ENCODE results near the gene FZD2. TPM values are rescaled to one million over a fixed set of nuclear protein-coding genes. Genes with fewer than 3 reads are reported as not detected.
A peak's percentile ranks its signal among the peaks of the same experiment; 100 is the strongest.

Gene FZD2
- total and polyA plus RNA-seq, 9 of the 15 experiments (the other 6 are each of a cell fraction or from before 2014, with no cell fraction given), result 0.03 to 4.5 (median 1.1) TPM; not detected in 1

DNA sequence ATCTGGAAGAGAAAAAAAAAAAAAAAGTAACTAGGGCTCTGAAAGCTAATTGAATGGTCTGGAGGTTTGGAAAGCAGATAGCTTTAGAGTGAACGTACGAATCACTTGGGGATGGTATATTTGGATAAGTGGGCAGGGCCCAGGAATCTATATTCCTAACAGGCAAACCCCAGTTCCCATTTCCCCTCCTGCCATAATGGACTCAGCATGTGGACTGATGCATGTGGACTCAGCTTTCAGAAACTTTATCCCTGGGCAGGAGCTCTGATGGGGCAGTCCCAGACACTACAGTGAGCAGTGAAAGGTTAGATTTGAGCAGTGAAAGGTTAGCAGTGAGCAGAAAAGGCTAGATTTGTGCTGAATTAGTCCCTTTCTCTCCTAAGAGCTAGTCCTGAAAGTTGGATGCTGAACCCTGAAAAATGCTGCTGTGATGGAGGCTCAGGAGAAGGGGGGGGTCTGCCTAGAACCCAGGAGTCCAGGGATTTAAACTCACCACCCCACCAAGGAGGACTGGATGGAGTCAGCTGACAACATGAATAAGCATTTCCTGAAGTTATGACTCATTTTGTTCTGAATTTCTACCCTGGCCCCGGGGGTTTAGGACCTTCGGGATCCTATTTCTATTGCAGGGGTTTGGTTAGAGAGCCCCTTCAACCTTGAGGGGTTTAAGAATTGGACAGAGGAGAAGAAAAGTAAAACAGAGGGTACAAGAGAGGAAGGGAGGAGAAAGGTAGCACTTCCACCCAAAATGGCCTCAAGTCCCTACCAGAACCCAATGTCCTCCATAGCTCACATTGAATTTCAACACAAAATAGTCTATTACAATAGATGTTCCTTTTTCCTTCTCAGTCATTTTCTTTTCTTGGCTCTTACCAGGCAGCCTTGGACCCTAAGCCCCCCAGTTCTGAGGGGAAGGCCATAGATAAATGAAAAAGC, 10.3 kb upstream of the FZD2 start (continued):
- TF ChIP-seq, protein P1, sequence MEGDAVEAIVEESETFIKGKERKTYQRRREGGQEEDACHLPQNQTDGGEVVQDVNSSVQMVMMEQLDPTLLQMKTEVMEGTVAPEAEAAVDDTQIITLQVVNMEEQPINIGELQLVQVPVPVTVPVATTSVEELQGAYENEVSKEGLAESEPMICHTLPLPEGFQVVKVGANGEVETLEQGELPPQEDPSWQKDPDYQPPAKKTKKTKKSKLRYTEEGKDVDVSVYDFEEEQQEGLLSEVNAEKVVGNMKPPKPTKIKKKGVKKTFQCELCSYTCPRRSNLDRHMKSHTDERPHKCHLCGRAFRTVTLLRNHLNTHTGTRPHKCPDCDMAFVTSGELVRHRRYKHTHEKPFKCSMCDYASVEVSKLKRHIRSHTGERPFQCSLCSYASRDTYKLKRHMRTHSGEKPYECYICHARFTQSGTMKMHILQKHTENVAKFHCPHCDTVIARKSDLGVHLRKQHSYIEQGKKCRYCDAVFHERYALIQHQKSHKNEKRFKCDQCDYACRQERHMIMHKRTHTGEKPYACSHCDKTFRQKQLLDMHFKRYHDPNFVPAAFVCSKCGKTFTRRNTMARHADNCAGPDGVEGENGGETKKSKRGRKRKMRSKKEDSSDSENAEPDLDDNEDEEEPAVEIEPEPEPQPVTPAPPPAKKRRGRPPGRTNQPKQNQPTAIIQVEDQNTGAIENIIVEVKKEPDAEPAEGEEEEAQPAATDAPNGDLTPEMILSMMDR (IDR thresholded peaks at IDR 0.05 in 2 of 3, conservative IDR thresholded peaks at IDR 0.05 in 1 of 3; ENCODE audit: insufficient read depth in 2 of 3, low read depth in 1 of 3, low read length in 3 of 3), result peak in 1 of 3 experiments; percentile 3; a peak in 1 of 6 replicates
- TF ChIP-seq, protein P2, sequence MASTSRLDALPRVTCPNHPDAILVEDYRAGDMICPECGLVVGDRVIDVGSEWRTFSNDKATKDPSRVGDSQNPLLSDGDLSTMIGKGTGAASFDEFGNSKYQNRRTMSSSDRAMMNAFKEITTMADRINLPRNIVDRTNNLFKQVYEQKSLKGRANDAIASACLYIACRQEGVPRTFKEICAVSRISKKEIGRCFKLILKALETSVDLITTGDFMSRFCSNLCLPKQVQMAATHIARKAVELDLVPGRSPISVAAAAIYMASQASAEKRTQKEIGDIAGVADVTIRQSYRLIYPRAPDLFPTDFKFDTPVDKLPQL (IDR thresholded peaks at IDR 0.05; ENCODE audit: extremely low read depth, insufficient read length), result no peak
- TF ChIP-seq ARID1B (IDR thresholded peaks at IDR 0.05), result peak; percentile 60
- no peak for TF ChIP-seq NELFE (IDR thresholded peaks at IDR 0.05; ENCODE audit: insufficient read depth, insufficient read length)
- TF ChIP-seq ZNF551 (CRISPR knock-in tag; IDR thresholded peaks at IDR 0.05), result no peak

Measured in K562 (cell line).